ENCODE data around the gene ZNF292. TPM values are rescaled to one million over a fixed set of nuclear protein-coding genes. Genes with fewer than 3 reads are reported as not detected.
"Not testable (repeated sequence)": the region's sequence is repeated elsewhere in the genome, so short reads cannot be mapped to it uniquely, and the experiment has no call there.

The ZNF292 gene
- total RNA-seq, 1 donor = 34.7 TPM

DNA sequence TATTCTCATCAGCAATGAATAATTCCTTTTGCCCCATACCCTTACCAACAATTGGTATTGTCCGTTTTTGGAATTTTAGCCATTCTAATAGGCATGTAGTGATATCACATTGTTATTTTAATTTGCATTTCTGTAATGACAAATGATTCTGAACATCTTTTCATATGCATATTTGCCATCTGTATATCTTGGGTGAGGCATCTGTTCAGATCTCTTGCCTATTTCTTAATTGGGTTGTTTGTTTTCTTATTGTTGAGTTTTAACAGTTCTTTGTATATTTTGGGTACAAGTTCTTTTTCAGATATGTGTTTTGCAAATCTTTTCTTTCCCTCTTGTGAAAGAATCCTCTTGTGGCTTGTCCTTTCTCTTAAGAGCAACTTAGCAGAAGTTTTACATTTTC, 69.6 kb downstream of the ZNF292 start:
- H3K4me3 ChIP-seq (ENCODE audit: low read depth, low read length) = no peak overlapping the region
- TF ChIP-seq, protein P1, sequence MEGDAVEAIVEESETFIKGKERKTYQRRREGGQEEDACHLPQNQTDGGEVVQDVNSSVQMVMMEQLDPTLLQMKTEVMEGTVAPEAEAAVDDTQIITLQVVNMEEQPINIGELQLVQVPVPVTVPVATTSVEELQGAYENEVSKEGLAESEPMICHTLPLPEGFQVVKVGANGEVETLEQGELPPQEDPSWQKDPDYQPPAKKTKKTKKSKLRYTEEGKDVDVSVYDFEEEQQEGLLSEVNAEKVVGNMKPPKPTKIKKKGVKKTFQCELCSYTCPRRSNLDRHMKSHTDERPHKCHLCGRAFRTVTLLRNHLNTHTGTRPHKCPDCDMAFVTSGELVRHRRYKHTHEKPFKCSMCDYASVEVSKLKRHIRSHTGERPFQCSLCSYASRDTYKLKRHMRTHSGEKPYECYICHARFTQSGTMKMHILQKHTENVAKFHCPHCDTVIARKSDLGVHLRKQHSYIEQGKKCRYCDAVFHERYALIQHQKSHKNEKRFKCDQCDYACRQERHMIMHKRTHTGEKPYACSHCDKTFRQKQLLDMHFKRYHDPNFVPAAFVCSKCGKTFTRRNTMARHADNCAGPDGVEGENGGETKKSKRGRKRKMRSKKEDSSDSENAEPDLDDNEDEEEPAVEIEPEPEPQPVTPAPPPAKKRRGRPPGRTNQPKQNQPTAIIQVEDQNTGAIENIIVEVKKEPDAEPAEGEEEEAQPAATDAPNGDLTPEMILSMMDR (IDR thresholded peaks at IDR 0.05; ENCODE audit: insufficient read depth, low read length) = no peak
- DNase-seq (ENCODE audit: low read depth) = no peak

DNA sequence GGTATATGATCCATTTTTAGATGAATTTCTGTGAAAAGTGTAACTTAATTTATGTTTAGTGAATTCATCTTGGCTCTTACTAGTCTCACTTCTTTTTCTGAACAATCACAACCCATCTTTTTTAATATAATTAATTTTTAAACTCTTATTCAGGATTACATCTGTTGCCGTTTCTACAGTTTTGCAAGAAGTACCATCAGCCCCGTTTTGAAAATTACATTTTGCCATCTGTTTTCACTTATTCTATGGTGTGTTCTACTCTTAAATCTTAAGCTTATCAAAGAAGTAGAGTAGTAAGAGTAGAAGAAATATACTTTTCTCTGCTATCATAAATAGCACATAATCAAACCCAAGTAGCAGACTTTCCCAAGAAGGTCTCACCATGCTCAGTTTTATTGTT, 70.1 kb downstream of the ZNF292 start:
- TF ChIP-seq, protein P1 (IDR thresholded peaks at IDR 0.05; ENCODE audit: insufficient read depth, low read length) = no peak
- no peak overlapping the region for H3K4me3 ChIP-seq (ENCODE audit: low read depth, low read length)
- DNase-seq (ENCODE audit: low read depth) = no peak

DNA sequence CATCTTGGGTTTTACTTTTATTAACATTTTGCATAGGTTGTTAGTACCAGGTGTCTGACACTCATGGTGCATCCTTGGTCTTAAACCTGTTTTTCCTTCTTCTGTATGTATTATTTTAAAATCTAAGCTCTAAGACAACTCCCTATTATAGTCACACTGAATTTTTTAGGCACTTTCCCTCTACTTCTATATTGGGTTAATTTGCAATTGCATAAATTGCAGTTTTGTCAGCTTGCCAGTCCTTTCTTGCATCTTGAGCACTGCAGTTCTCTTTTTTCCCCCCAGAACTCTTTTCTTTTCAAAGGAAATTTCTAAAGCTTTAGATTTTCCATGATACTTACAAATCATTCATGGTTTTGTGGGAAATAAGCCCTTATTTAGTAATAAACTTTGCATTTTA, 70.6 kb downstream of the ZNF292 start:
- no peak overlapping the region for H3K4me3 ChIP-seq (ENCODE audit: low read depth, low read length)
- TF ChIP-seq, protein P1 (IDR thresholded peaks at IDR 0.05; ENCODE audit: insufficient read depth, low read length) = no peak
- no peak for DNase-seq (ENCODE audit: low read depth)

DNA sequence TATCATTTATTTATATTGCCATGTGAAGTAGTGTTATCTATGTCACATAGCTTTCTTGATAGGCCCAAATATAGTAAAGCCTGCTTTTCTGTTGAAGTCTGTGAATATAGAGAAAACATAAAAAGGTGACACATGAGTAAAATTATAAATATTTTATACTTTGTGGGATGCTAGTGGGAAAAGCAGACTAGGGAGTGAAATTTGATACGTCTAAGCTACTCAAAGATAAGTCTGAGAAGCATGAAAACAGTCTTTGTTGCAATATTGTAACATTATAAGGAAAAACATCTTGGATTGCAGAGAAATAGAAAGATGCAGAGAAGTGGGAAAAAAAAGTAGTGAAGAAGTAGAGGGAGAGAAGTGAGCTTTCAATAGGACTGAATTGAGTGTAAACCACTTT, 75.4 kb downstream of the ZNF292 start:
- H3K4me3 ChIP-seq (ENCODE audit: low read depth, low read length) = no peak overlapping the region
- DNase-seq (ENCODE audit: low read depth) = no peak
- TF ChIP-seq, protein P1 (IDR thresholded peaks at IDR 0.05; ENCODE audit: insufficient read depth, low read length) = no peak

DNA sequence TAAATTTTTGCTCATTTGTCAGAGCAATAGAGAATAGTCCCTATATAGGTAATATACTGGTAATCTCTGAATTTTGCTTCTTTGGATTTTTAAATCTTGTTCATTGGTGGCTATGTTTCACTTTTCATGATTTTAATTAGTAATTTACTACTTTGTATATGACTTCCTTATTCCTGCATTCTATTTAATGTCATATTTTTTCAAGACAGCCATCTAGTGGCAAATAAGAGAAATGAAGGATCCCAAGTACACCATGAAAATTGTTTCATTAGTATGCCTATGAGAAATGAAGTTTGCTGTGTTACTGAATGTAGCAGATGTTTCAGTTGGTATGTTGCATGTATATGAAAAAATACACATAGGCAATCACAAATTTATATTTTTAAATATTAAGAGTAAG, 82.4 kb downstream of the ZNF292 start:
- DNase-seq (ENCODE audit: low read depth) = peak; percentile 54
- TF ChIP-seq, protein P1 (IDR thresholded peaks at IDR 0.05; ENCODE audit: insufficient read depth, low read length) = peak; percentile 67
- no peak overlapping the region for H3K4me3 ChIP-seq (ENCODE audit: low read depth, low read length)

DNA sequence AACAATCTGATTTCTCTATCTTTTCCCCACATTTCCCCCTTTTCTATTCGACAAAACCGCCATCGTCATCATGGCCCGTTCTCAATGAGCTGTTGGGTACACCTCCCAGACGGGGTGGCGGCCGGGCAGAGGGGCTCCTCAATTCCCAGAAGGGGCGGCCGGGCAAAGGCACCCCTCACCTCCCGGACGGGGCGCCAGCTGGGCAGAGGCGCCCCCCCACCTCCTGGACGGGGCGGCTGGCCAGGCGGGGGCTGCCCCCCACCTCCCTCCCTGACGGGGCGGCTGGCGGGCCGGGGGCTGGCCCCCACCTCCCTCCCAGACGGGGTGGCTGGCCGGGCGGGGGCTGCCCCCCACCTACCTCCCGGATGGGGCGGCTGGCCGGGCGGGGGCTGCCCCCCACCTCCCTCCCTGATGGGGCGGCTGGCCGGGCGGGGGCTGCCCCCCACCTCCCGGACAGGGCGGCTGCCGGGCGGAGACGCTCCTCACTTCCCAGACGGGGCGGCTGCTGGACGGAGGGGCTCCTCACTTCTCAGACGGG, 83.8 kb downstream of the ZNF292 start:
- DNase-seq (ENCODE audit: low read depth); H3K4me3 ChIP-seq (ENCODE audit: low read depth, low read length): not testable (repeated sequence)

DNA sequence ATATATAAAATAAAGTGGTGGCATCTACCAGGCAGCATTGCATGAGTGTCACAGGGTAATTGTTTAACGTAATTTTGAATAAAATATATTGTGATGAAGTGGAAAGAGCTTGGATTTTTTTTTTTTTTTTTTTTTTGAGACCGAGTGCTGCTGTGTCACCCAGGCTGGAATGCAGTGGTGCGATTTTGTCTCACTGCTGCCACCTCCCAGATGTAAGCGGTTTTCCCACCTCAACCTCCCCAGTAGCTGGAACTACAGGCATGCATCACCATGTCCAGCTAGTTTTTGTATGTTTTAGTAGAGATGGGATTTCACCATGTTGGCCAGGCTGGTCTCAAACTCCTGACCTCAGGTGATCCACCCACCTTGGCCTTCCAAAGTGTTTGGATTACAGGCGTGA, 85.9 kb downstream of the ZNF292 start:
- TF ChIP-seq, protein P1 (IDR thresholded peaks at IDR 0.05; ENCODE audit: insufficient read depth, low read length) = no peak
- DNase-seq (ENCODE audit: low read depth) = no peak
- no peak overlapping the region for H3K4me3 ChIP-seq (ENCODE audit: low read depth, low read length)
